ENCODE results near the gene ALOX12.

ALOX12 gene

DNA sequence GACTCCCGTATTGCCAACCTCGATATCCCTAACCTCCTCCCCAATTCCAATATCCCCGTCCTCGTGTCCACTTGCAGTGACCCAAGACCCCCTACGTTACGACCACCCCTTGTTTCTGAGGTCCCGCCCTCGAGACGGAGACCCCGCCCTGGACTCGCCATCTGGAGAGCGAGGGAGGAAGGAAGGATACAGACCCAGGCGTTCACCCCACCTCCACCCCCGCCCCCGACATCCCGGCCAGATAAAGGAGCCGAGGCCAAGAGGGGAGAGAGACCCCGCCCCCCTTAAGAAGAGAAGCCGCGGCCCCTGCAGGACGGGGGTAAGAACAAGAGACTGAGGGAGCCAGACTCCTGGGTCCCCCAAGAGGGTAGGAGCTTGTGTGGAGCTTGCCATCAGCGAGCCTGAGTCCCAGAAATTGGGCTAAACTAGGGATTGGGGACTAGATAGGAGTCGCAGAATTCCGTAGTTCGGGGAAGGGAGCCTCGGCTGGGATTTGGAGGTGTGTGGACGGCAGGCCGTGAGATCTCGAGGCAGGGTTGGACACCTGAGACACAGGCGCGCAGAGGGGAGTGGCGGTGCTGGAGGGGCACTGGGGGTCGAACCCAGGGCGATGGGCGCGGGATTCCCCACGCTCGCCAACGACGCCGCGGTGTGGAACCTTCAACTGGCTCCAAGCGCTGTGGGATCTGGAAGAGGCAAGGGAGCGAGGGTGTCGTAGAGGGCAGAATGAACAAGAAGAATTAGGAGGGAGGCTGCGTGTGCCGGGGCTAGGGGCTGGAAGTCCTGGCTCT is 27.1 kb downstream of the ALOX12 start, which contains the start of gene BCL6B:
BCL6B (plus strand) TSS at position 270 of the 791 bp plus-strand sequence. CDS start 622 bp downstream, outside the sequence.
- DNase-seq: no peak

DNA sequence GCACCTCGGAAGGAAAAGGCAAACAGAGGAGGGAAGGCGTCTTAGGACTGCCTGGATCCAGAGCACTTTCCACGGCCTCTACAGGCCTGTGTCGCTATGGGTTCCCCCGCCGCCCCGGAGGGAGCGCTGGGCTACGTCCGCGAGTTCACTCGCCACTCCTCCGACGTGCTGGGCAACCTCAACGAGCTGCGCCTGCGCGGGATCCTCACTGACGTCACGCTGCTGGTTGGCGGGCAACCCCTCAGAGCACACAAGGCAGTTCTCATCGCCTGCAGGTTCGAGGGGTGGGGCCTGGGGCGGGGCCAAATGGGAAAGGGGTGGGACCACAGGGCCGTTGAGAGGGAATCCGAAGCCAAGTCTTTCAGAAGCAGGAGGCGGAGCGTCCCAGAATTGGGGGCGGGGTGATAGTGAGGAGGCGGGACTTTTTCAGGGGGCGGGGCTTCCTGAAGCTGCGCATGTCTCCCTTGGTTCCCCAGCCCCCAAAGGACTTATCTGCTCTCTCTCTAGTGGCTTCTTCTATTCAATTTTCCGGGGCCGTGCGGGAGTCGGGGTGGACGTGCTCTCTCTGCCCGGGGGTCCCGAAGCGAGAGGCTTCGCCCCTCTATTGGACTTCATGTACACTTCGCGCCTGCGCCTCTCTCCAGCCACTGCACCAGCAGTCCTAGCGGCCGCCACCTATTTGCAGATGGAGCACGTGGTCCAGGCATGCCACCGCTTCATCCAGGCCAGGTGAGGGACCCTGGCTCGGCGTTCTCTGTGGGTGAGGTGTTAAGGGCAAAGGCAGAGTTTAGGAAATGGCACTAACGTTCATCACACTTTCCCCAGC is 27.9 kb downstream of the ALOX12 start:
- peak; percentile 98 for DNase-seq

DNA sequence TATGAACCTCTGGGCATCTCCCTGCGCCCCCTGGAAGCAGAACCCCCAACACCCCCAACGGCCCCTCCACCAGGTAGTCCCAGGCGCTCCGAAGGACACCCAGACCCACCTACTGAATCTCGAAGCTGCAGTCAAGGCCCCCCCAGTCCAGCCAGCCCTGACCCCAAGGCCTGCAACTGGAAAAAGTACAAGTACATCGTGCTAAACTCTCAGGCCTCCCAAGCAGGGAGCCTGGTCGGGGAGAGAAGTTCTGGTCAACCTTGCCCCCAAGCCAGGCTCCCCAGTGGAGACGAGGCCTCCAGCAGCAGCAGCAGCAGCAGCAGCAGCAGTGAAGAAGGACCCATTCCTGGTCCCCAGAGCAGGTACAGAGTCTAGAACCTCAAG is 28.5 kb downstream of the ALOX12 start:
- DNase-seq: no peak

GRCh38 chr17:7025245-7025644 is 29.4 kb downstream of the ALOX12 start:
- no peak for DNase-seq

DNA sequence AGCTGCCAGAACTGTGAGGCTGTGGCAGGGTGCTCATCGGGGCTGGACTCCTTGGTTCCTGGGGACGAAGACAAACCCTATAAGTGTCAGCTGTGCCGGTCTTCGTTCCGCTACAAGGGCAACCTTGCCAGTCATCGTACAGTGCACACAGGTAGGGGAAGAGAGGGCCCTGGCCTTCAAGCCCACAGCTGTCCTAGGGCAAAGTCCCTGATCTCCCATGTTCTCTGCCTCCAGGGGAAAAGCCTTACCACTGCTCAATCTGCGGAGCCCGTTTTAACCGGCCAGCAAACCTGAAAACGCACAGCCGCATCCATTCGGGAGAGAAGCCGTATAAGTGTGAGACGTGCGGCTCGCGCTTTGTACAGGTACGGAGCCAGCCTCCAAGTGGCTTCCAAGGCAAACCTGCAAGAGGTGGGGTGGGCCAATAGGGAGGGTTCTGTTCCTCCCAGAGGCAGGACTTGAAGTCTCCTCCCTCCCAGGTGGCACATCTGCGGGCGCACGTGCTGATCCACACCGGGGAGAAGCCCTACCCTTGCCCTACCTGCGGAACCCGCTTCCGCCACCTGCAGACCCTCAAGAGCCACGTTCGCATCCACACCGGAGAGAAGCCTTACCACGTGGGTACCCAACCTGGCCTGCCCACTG is 30.7 kb downstream of the ALOX12 start:
- no peak for DNase-seq

GRCh38 chr17:7027335-7027734 is 31.5 kb downstream of the ALOX12 start:
- no peak for DNase-seq

GRCh38 chr17:7029096-7029495 is 33.2 kb downstream of the ALOX12 start:
- DNase-seq: no peak

GRCh38 chr17:7029659-7030058 is 33.8 kb downstream of the ALOX12 start:
- peak; percentile 58 for DNase-seq

DNA sequence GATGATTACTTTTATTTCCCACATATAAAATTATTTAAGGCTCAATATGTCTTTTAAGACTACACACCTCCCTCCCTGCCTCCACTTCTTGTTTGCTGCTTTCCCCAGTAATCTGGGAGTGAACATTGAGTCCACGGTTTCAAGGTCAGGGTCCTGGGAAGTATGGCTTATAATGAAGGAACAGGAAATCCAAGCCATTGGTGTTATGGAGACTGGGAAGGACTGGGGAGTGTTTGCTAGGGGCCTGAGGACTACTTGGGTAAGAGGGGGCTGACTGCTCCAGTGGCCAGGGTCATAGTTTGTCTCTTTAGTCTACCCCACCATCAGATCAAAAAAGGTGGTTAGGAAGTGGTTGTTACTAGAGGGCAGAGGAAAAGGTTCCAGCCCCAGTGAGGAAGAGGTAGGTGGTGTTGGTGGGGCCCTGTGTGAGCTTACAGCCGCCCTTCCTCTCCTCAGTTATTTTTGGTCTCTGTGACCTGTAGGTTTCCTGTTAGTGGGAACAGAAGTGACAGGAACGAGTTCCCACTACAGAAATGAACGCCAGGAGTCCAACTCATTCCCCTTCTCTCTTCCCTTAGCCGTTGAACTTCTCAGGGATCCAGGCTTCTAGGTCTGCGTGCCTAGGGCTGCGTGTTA is 39.2 kb downstream of the ALOX12 start:
- peak; percentile 74 for DNase-seq

GRCh38 chr17:7035591-7036368 is 39.9 kb downstream of the ALOX12 start, which contains the start of gene SLC16A13:
Gene SLC16A13, plus strand, starts transcription at chr17:7036015. Its CDS starts 368 bp downstream, at chr17:7036383.
- peak; percentile 99 for DNase-seq

DNA sequence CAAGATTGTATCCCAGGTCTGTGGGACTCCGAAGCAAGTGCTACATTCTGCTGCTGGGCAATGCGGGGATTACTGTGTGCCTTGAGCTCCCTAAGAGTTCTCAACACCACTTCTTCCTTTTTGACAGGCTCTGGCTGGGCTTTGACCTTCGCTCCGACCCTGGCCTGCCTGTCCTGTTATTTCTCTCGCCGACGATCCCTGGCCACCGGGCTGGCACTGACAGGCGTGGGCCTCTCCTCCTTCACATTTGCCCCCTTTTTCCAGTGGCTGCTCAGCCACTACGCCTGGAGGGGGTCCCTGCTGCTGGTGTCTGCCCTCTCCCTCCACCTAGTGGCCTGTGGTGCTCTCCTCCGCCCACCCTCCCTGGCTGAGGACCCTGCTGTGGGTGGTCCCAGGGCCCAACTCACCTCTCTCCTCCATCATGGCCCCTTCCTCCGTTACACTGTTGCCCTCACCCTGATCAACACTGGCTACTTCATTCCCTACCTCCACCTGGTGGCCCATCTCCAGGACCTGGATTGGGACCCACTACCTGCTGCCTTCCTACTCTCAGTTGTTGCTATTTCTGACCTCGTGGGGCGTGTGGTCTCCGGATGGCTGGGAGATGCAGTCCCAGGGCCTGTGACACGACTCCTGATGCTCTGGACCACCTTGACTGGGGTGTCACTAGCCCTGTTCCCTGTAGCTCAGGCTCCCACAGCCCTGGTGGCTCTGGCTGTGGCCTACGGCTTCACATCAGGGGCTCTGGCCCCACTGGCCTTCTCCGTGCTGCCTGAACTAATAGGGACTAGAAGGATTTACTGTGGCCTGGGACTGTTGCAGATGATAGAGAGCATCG is 42.4 kb downstream of the ALOX12 start:
- DNase-seq: no peak

- DNase-seq: no peak
These were observed 44.0 kb downstream of the ALOX12 start for GRCh38 chr17:7039832-7040231.

- peak; percentile 40 for DNase-seq
These were observed 46.0 kb downstream of the ALOX12 start for GRCh38 chr17:7041607-7042500.

GRCh38 chr17:7042501-7043181 is 46.8 kb downstream of the ALOX12 start:
- DNase-seq: peak; percentile 55

GRCh38 chr17:7043182-7043496 is 47.3 kb downstream of the ALOX12 start:
- DNase-seq: no peak

DNA sequence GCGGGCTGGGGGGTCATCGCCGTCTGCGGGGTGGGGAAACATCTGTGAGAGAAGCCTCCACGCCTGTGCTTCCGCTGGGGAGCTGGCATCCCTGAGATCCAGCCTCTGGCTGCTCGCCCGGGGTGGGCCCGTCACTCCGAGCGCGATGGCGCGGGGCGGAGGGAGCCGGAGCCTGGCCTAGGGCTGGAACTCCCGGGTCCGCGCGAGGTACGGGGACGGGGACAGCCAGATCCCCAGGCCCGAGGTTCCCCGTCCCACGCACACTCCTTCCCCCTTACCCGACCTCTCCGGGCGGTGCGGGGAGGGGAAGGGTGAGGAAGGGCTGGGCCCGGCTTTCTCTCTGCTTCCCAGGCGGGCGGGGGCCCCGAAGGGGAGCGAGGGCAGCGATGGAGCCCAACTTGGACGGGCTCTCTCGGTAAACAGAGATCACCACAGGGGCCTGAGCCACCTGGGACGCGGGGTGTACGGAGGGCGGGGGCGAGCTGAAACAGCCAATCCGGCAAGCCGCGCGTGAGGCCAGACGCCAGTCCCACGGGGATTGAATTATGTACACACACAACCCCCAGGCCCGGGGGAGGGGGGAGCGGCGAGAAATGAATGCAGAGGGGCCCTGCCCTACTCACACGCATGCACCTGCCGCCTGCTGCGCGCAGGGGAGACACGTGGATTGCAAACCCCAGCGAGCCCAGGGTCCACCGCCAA is 47.8 kb downstream of the ALOX12 start, which contains the start of gene SLC16A11:
SLC16A11 (minus strand) TSS at position 596 of the 702 bp plus-strand sequence; CDS start at position 17, 579 bp downstream.
- peak; percentile 28 for DNase-seq

GRCh38 chr17:7045492-7046126 is 49.8 kb downstream of the ALOX12 start:
- DNase-seq: peak; percentile 85

GRCh38 chr17:7046127-7046724 is 50.4 kb downstream of the ALOX12 start:
- peak; percentile 49 for DNase-seq

Data from CD4-positive, alpha-beta T cell treated with Interleukin-10 for 1 hour (primary cell).